Measurements from ENCODE around the gene CARD10.

Gene CARD10

DNA sequence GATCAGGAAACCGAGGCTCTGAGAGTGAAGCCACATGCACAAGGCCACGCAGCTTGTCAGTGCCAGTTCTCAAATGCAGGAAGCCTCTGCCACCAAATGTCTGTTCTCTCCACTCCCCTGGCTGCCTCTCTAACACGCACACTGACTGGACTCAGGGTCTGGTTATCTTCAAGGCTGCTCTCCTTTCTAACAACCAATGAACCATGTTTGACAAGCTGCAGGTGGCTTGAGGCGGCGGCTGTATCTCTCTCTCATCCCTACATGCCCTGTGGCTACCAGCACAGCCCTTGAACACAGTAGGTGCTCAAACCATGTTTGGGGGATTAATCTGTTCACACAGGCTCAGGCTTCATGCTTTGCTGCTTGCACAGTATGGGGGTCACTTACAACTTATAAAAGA is 56.8 kb downstream of the CARD10 start:
- no peak for DNase-seq (ENCODE audit: low spot score)

- no peak for DNase-seq (ENCODE audit: low spot score)
Observed at GRCh38 chr22:37461961-37462360, 57.3 kb downstream of the CARD10 start.

DNA sequence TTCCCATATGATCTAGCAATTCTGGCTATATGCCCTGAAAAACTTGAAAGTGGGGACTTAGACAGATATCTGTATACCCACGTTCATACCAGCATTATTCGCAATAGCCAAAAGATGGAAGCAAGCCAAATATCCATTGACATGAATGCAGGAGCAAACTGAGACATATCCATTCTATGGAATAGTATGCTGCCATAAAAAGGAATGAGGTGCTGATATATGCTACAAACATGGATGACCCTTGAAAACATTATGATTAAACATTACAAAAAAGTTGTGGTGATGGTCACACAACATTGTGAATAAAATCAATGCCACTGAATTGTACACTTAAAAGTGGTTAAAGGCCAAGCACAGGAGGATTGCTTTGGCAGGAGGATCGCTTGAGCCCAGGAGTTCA is 58.5 kb downstream of the CARD10 start:
- no peak for DNase-seq (ENCODE audit: low spot score)

DNA sequence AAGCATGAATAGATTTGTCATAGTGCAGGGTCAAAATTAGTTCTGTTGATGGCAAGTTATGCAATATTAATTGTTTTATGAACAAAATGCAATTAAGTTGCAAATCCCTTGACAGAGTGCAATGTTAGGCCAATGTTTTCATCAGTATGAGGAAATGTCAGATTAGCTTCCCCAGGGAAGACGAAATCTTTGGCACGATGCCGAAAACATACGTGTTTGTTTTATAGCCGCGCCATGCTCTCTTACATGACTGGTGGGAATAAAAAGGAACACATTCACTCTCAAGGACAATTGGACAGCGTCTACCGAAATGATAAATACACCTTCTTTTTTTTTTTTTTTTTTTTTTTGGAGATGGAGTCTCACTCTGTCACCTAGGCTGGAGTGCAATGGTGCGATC is 60.0 kb downstream of the CARD10 start:
- no peak for DNase-seq (ENCODE audit: low spot score)

- peak; percentile 89 for DNase-seq (ENCODE audit: low spot score)
Observed at GRCh38 chr22:37457093-37457893, 61.9 kb downstream of the CARD10 start.

- no peak for DNase-seq (ENCODE audit: low spot score)
Observed at GRCh38 chr22:37456346-37456745, 62.9 kb downstream of the CARD10 start.

DNA sequence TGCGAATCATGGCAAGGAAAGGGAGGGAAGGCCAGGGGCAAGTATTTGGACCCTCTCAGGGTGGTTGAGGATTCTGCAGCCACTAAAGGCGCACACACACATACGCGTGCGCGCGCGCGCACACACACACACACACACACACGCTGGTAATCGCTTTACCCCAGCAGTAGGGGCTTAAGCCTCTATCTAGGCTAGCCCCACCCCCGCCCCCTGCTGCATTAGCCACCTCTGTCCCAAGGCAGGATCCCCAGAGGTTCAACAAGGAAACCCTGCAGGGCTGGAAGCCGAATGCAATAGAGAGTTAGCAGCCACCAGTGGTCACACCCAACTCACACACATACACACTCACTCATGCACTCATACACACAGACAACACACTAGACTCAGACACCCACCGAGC is 63.3 kb downstream of the CARD10 start:
- no peak for DNase-seq (ENCODE audit: low spot score)

DNA sequence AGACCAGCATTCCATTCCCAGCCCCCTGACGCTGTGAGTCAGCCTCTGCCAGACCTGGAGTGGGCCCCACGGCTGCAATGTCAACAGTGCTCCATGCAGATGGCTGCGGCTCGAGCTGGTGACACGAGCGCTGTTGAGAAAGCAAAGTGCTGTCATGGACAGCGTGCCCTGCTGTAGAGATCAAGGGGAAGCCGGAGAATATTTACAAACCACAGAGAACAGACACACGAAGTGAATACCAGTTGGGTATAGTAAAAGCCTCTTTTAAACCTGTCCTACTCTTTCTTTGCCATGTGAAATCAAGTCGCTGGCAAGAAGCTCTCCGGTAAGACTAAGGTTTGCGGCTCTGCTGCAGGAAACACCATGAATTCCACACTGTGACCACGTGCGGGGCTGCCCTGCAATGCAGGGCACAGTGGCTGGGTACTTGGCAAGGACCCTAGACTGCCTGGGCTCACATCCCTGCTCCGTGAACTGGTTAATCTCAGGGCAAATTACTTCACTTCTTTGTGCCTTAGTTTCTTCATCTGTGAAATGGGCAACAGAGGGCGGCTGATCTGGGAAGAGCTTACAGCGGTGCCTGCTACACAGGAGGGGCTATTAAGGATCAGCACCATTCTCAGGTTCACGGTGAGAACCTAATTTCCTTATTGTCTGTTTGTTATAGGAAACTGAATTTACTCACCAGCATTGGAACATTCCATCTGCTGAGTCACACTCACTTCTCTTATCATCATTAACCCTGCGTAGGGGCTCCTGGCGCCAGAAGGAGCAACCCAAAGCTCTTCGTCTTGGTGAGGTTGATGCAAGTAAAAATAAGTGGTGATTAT is 64.1 kb downstream of the CARD10 start:
- DNase-seq (ENCODE audit: low spot score): peak; percentile 76

DNA sequence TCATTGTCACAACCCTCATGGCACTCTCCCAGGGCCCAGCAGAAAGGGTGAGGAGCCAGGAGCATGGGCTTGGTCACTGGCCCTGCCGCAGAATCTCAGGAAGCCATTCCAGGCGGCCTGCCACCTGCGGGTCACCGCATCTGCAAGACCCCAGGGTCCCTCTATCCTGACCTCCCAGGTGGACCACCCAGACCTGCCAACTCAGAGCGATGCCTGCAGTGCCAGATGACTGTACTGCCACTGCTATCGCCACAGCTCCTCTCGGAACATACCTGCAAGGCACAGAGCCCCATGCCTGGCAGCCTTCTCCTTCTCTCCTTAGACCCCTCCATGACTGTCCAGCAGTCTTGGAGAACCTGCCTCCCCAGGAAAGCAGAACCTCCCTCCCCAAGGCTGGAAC is 65.5 kb downstream of the CARD10 start:
- DNase-seq (ENCODE audit: low spot score): no peak

- DNase-seq (ENCODE audit: low spot score): no peak
Observed at GRCh38 chr22:37451218-37451617, 68.0 kb downstream of the CARD10 start.

GRCh38 chr22:37449331-37450001 is 69.7 kb downstream of the CARD10 start:
- DNase-seq (ENCODE audit: low spot score): no peak

DNA sequence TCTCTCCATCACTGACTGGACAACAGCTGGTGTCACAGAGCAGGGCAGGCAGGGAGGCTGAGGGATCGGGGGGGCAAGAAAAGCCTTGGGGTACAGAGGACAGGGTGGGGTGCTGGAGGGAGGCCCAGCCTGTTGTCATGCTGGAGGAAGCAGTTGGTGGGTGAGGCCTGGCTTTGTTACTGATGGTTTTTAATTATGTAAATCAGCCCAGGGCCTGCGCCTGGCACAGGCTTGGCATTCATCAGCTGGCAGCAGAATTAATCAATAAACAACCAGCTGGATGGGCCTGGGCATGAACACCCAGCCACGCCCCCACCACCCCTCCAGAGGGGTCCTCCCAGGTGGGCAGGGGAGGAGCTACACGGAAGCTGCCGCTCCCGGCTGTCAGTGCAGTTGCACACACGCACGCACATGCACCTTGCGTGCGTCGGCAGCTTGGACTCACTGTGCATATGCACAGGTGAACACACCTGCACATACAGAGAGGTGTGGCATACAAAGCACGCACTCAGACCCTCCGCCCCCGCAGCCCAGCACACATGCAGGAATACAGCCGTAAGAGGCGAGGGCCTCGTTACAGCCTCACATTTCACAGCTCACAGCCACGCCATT is 70.6 kb downstream of the CARD10 start:
- no peak for DNase-seq (ENCODE audit: low spot score)

DNA sequence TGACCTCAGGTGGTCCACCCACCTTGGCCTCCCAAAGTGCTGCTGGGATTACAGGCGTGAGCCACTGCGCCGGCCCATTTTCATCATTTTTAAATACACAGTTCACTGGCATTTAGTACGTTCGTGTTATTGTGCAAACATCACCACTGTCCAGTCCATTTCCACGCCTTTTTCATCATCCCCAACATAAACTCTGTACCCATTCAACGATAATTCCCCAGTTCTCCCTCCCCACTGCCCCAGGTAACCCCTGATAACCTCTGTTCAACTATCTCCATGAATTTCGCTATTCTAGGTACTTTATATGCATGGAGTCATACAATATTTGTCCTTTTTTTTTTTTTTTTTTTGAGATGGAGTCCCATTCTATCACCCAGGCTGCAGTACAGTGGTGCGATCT is 73.7 kb downstream of the CARD10 start:
- no peak for DNase-seq (ENCODE audit: low spot score)

DNA sequence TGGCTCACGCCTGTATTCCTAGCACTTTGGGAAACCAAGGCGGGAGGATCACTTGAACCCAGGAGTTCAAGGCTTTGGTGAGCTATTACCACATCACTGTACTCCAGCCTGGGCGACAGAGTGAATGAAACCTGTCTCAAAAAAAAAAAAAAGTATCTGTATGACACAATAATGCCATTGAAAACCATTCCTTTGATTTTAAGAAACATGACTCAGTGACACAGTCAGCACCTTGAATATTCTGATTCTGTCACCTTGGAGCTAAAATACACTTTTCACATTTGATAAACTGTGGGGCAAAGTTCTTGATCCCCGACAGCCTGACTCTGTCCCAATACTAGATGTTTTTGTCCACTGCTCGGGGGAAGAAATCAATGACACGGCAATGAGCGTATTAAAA is 75.2 kb downstream of the CARD10 start:
- DNase-seq (ENCODE audit: low spot score): no peak

- DNase-seq (ENCODE audit: low spot score): no peak
Observed at GRCh38 chr22:37443086-37443485, 76.1 kb downstream of the CARD10 start.

DNA sequence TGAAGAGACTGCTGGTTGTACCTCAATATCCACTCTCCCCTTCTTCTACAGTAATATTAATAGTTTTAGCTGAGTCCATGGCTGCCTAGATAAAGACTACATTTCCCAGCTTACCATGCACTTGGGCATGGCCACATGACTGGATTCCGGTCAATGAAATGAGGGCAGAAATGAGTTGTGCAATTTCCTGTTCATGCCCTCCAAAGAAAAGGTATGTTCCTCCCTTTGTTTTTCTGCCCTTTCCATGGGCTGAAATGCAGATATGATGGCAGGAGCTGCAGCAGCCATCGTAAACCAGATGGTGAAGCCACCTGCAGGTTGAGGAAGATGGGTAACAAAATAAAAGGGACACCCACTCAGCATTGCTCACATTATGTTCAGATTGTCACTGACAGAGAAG is 76.7 kb downstream of the CARD10 start:
- no peak for DNase-seq (ENCODE audit: low spot score)

- DNase-seq (ENCODE audit: low spot score): no peak
Observed at GRCh38 chr22:37442135-37442534, 77.1 kb downstream of the CARD10 start.

GRCh38 chr22:37440875-37441274 is 78.3 kb downstream of the CARD10 start:
- no peak for DNase-seq (ENCODE audit: low spot score)

Data from GM03348 (cell line).